Dendritic cell treated with granulocyte-macrophage colony-stimulating factor and Interleukin-4, amounts not matched to agents 40 ng/mL and 50 ng/mL, for 4 days (primary cell): Measurements from ENCODE around the gene C2CD3.

Experiments used
- H3K27ac Mint-ChIP-seq: one replicate; pipeline ENCODE4 v1.8.0; 2022; ENCODE audit warnings: mild to moderate bottlenecking, mixed read lengths
- H3K27me3 Mint-ChIP-seq: one replicate; pipeline ENCODE4 v1.8.0; 2022; ENCODE audit warnings: mild to moderate bottlenecking, mixed read lengths
- H3K36me3 Mint-ChIP-seq: one replicate; pipeline ENCODE4 v1.8.0; 2022; ENCODE audit warnings: low read depth, mixed read lengths
- H3K4me1 Mint-ChIP-seq: one replicate; pipeline ENCODE4 v1.8.0; 2022; ENCODE audit warnings: low read depth, mixed read lengths
- H3K4me3 Mint-ChIP-seq: one replicate; pipeline ENCODE4 v1.8.0; 2022; ENCODE audit warnings: mild to moderate bottlenecking, moderate library complexity, mixed read lengths
- H3K9me3 Mint-ChIP-seq: one replicate; pipeline ENCODE4 v1.8.0; 2022; ENCODE audit warnings: mixed read lengths
- intact Hi-C: fragments of 100-400 bp; cut with micrococcal nuclease; formaldehyde crosslinking; loops from one replicate; pipeline ENCODE4 v1.15.0; 2022

The C2CD3 gene, protein sequence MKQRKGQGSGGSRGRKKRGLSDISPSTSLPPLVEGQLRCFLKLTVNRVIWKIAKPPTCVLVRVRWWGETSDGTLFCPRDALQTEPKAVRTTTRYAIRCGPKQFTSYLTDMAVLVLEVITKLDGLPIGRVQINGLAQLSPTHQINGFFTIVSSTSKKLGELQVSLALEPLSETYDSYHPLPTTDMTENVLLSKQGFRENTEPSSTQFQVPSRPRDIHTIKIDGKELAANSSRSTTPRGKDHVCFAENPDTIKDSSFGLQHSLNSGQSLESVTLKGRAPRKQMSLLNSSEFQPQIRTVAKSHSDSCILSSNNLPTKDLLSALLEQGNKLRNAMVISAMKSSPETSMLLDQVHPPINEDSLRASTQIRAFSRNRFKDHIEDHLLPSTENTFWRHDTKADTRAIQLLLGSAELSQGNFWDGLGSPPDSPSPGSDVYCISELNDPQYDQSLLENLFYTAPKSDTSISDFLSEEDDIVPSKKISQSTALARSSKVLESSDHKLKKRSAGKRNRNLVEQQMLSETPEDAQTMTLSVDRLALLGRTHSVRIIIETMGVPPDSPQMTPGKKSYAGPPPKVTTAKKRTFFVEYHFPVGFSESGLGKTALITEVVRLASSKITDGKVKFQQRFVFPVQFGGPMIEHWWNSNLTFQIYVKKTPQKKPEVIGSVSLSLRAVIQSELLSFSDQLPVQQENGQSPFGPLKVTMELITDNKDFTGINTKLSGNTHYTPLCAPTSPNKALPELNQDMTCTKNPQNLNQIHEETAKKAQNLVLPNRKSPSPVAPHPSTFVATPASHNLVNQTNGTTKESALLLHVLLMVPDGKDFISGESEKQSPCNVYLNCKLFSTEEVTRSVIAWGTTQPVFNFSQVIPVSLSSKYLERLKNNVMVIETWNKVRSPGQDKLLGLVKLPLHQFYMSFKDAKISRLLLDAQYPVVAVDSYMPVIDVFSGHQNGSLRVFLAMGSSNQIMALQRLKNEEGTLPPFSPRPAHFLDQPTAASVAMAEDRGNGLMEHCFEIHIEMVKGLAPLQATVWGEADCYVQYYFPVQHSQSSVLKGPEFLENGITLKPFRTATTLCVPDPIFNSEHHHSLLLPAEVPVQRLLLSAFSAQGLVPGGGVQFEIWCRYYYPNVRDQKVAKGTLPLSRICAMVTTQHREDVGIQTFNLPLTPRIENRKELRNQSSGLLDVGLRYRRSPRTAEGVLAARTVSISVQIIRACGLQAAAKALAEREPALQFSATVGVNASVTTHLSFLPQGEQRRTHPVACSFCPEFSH (N-terminal part only)

DNA sequence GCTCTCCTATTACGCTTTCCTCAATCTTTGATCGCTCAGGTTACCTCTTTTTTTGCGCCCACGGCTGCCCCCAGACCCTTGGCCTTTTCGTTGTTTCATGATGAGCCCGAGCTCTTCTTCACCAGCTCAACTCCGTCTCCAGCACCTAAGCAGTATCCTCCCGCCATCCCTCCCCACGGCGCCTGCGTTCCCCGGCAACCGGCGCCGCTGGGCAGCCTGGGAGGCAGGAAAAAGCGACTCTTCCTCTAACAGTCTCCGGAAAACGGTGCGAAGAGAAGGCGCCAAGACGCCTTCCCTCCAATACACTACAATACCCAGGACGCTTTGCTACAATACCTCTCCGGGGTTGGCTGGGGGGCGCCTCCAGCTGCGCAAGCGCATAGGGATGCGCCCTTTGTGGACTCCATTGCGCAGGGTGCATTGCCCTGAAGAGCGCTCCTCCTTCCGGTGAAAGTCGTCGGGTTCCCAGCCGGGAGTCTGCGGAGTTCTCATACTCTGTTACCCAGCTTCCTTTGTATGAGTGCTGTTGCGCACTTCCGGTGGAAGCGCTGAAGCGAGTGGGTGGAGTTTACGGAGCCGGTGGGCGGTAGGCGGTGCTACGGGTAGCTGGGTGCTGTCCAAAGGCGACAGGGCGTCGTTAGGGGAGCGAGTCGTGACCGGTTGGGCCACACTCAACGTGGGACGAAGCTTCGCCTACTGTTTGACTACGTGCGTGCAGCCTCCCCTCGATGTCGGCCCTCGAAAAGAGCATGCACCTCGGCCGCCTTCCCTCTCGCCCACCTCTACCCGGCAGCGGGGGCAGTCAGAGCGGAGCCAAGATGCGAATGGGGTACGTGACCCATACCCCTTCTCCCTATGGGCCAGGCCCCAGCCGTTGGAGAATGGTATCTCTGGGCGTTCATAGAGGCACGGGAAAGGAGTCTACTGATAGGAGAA is at the start of gene C2CD3, which contains the start of gene PPME1:
TSS of gene C2CD3 (minus strand) at position 309 of the 936 bp plus-strand sequence. CDS start at position 99, 210 bp downstream.
TSS of gene PPME1 (plus strand) at position 596 of the 936 bp plus-strand sequence. CDS start at position 729, 133 bp downstream.
- peaks cover 6% of the 10 kb centered on the region for H3K4me1 Mint-ChIP-seq
- no peak within 1 kb of the TSS for H3K4me3 Mint-ChIP-seq
- H3K9me3 Mint-ChIP-seq = no peaks in the 10 kb centered on the region
- no peaks in the 10 kb centered on the region for H3K27me3 Mint-ChIP-seq
- no peaks in the 10 kb centered on the region for H3K36me3 Mint-ChIP-seq
- intact Hi-C loops = loop anchor here (5.0 kb wide), 2 partner anchors 189 to 226 kb away; partner anchors contain the start of genes PGM2L1 and UCP2
- H3K27ac Mint-ChIP-seq = no peak within 1 kb of the TSS

DNA sequence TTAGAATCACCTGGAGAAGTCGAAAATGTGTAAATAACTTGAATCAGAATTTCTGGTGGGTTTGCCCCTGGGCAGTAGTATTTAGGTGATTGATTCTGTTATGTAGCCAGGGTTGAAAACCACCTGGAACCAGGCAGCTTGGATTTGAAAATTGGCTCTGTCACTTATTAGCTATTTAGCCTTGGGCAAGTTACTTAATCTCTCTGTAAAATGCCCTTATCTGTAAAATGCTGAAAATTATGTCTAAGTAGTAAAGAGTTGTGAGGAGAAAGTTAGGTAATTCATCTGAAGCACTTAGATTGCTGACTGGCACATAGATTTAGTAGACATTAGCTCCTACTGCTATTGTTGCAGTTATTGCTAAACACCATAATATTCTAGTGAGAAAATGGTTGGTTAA is 49.6 kb upstream of the C2CD3 start:
- Mint-ChIP-seq H3K4me3 (no peak overlapping the region), H3K4me1 (no peaks in the 10 kb centered on the region), H3K27me3 (no peaks in the 10 kb centered on the region), H3K27ac (no peak overlapping the region), H3K36me3 (peaks cover 15% of the 10 kb centered on the region), H3K9me3 (no peaks in the 10 kb centered on the region)
- intact Hi-C loops = no loop called here

DNA sequence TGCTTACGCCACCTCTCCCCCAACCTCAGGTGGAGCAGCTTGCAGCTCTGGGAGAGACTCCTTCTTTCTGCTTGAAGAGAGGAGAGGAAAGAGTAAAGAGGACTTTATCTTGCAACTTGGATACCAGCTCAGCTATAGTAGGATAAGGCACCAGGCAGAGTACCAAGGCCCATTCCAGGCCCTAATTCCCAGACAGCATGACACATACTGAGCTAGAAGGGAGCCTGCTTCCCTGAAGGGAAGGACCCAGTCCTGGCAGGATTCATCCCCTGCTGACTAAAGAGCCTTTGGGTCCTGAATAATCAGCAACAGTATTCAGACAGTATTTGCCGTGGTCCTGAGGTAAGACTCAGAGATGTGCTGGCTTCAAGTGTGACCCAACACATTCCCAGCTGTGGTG is 41.7 kb upstream of the C2CD3 start:
- peaks cover 12% of the 10 kb centered on the region for H3K9me3 Mint-ChIP-seq
- no peaks in the 10 kb centered on the region for H3K4me1 Mint-ChIP-seq
- H3K27ac Mint-ChIP-seq = no peak overlapping the region
- H3K4me3 Mint-ChIP-seq = no peak overlapping the region
- peaks cover 83% of the 10 kb centered on the region for H3K36me3 Mint-ChIP-seq
- intact Hi-C loops = no loop called here
- no peaks in the 10 kb centered on the region for H3K27me3 Mint-ChIP-seq

DNA sequence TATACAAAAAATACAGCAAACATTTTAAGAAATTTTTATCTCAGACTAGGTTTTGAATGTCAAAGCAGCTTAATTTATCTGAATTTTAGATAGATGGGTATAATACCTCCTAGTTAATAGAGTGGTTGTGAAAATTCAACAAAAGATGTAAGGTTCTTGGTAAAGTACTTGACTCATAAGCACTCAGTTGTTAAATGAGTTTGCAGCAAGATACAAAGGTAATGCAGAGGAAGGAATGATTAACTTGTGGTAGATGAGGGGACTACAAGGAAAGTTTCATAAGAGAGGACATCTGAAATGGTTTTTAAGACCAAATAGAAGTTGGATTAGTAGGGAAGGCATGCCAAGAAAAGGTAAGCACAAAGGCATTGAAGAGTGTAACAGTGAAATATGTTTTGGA is 37.7 kb upstream of the C2CD3 start:
- intact Hi-C loops = no loop called here
- Mint-ChIP-seq H3K4me3 (no peak overlapping the region), H3K27ac (no peak overlapping the region), H3K27me3 (no peaks in the 10 kb centered on the region), H3K36me3 (peaks cover 73% of the 10 kb centered on the region), H3K4me1 (peaks cover 5% of the 10 kb centered on the region), H3K9me3 (peaks cover 6% of the 10 kb centered on the region)

DNA sequence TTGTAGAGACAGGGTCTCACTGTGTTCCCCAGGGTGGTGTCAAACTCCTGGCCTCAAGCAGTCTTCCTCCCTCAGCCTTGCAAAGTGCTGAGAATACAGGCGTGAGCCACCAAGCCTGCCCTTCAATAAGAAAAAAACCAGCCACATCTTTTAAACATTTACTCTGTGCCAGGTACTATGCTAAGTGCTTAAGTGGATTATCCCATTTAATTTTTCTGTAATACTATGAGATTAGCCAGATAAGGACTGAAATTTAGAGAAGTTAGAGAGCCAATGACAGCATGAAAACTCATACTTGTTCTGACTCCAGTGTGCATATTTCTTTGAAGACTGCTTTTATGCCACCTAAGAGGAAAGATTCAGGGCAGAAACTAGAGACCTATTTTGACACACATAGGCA is 35.9 kb upstream of the C2CD3 start:
- peaks cover 5% of the 10 kb centered on the region for H3K4me1 Mint-ChIP-seq
- intact Hi-C loops = no loop called here
- H3K27me3 Mint-ChIP-seq = no peaks in the 10 kb centered on the region
- no peak overlapping the region for H3K4me3 Mint-ChIP-seq
- H3K36me3 Mint-ChIP-seq = peaks cover 56% of the 10 kb centered on the region
- no peaks in the 10 kb centered on the region for H3K9me3 Mint-ChIP-seq
- H3K27ac Mint-ChIP-seq = no peak overlapping the region

DNA sequence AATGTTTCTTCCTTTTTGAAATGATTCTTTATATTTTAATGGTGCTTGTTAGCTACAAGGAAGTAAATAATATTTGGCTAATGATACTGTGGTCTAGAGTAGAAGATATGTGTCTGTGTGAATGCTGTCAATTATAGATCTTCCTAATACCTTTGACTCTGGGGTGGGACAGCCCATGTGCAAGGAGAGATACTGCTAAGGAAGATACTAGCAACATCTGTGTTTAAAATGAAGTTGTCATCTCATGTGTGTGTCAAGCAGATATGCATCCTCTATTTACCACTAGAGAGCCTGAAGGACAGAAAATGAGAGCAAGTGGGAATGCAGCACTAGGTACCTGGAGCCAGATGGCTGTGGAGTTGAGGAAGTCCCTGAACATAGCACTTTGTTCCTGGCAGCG is 34.4 kb upstream of the C2CD3 start:
- Mint-ChIP-seq H3K9me3 (no peaks in the 10 kb centered on the region), H3K36me3 (peaks cover 43% of the 10 kb centered on the region), H3K4me1 (peaks cover 5% of the 10 kb centered on the region), H3K27me3 (no peaks in the 10 kb centered on the region), H3K27ac (no peak overlapping the region), H3K4me3 (no peak overlapping the region)
- intact Hi-C loops = no loop called here

DNA sequence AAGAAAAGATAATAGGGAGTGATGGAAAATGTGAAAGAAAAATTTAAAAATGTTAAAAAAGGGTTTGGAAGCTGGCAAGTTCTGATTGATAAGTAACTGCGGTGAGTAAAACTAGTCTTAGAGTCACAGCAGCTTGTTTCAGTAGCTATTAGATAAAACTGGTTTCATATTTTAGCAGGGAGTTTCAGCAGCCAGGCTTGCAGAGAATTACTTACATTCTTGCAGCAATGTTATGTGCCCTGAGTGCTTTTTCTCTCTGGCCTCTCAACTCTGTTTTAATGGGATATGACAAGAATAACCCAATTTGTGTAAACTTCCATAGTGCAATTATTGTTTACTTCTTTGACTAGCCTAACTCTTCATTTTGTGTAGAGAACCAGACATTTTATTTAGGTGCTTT is 33.9 kb upstream of the C2CD3 start:
- Mint-ChIP-seq H3K27ac (no peak overlapping the region), H3K9me3 (no peaks in the 10 kb centered on the region), H3K36me3 (peaks cover 40% of the 10 kb centered on the region), H3K27me3 (no peaks in the 10 kb centered on the region), H3K4me1 (peaks cover 5% of the 10 kb centered on the region), H3K4me3 (no peak overlapping the region)
- intact Hi-C loops = no loop called here

DNA sequence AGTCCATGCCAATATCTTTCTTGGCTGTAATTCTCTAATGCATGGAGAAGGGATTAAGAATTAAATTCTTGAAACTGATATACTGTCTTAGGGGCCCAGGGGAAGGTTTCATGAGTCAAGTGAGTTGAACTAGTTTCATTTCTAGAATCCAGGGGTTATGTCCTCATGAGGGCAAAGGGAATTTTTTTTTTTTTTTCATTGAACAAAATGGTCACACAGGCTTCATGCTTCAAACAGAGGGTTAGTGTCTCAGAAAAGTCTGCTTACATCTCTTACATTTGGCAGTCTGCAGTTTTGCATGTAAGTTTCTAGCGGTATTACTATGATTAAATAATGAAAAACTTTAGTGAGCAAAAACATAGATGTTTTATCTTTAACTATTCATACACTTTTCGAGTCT is 33.2 kb upstream of the C2CD3 start:
- H3K36me3 Mint-ChIP-seq = peaks cover 32% of the 10 kb centered on the region

DNA sequence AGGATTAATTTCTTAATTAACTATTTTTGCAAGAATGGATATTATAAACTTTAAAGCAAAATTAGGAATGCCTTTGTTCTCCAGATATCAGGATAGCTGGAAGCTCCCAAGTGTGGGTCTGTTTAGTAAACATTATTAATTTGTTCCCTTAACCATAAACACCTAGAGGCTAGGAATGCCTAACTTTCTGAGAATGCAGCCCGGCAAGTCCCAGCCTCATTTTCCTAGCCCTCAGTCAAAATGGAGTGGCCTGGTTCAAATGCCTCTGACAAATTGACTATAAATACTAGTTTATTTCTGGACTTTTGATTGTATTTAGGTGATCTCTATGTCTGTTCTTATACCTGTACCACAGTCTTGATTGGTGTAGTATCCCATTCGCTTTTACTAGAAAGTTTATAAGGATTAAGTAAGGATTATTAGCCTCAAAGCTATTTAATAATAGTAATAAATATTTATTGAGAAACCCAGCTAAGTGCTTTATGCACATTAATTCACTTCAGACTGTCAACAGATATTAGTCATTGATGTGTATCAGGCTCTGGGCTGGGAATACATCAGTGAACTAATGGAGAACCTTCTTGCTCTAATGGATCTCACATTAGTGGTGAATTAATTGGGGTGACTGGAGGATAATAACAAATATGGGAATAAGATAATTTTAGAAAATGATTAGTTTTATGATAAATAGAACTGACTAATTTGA is 26.1 kb upstream of the C2CD3 start:
- Mint-ChIP-seq H3K4me1 (peaks cover 5% of the 10 kb centered on the region), H3K27ac (no peak overlapping the region), H3K4me3 (no peak overlapping the region), H3K27me3 (no peaks in the 10 kb centered on the region), H3K9me3 (no peaks in the 10 kb centered on the region), H3K36me3 (peaks cover 6% of the 10 kb centered on the region)
- intact Hi-C loops = no loop called here

More for the DNA sequence above, 33.2 kb upstream of the C2CD3 start:
- H3K4me3 Mint-ChIP-seq = no peak overlapping the region
- H3K27ac Mint-ChIP-seq = no peak overlapping the region
- H3K27me3 Mint-ChIP-seq = no peaks in the 10 kb centered on the region
- intact Hi-C loops = no loop called here
- H3K4me1 Mint-ChIP-seq = peaks cover 5% of the 10 kb centered on the region
- H3K9me3 Mint-ChIP-seq = no peaks in the 10 kb centered on the region

DNA sequence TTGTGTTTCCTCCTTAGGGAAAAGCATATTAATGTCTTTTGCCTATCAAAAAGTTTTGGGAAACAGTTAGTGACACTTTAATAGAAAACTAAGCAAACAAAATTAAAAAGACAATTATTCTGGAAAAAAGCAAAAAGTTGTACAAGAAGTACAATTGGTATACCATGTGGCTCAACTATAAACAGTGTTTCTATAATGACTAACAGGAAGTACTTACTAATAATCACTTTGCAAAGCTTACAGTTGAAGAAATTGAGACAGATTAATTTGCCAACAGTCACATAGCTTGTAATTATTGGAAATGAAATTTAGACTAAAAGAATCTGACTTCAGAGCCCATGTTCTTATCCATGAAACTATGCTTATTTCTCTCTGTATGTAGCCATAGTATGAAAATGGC is 25.0 kb upstream of the C2CD3 start:
- Mint-ChIP-seq H3K9me3 (no peaks in the 10 kb centered on the region), H3K36me3 (peaks cover 9% of the 10 kb centered on the region), H3K4me1 (peaks cover 5% of the 10 kb centered on the region), H3K4me3 (no peak overlapping the region), H3K27me3 (no peaks in the 10 kb centered on the region), H3K27ac (no peak overlapping the region)
- intact Hi-C loops = no loop called here

DNA sequence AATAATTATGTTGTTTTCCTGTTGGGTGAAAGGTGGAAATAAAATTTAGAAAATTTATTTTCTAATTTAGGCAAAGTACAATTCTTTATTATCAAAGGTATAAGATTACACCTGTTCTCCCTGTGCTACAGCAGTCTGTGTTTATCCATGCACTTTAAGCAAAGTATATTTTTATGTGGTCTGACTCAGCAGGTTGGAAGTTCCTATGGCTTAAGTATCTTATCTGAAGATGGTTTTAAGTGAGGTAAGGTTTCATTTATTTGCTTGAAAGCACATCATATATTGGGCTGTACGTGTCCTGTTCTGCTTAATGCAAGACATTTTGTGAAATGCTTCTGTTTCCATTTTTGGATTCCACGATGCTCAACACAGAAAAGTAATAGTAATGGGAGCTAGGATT is 14.9 kb upstream of the C2CD3 start:
- Mint-ChIP-seq H3K27ac (no peak overlapping the region), H3K4me3 (no peak overlapping the region), H3K36me3 (peaks cover 12% of the 10 kb centered on the region), H3K27me3 (no peaks in the 10 kb centered on the region), H3K9me3 (no peaks in the 10 kb centered on the region), H3K4me1 (no peaks in the 10 kb centered on the region)
- intact Hi-C loops = no loop called here

DNA sequence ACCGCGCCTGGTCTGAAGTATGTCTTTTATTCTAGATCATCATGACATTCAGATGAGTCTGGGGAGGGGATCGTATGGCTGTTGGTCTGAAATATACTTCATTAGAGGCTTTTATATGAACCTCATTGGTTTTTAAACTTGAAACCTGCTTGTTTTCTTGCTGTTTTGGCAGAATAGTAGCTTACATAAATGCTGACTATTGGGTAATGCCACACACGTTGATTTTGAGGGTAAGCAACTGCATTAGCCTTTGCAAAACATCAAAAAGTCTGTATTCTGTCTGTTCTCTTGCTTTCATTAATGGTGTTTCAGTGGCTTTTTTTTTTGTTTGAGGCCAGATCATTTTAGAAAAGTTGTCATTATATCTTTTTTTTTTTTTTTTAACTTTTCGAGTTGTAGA is 14.5 kb upstream of the C2CD3 start:
- no peak overlapping the region for H3K27ac Mint-ChIP-seq
- no peaks in the 10 kb centered on the region for H3K27me3 Mint-ChIP-seq
- no peaks in the 10 kb centered on the region for H3K4me1 Mint-ChIP-seq
- peaks cover 8% of the 10 kb centered on the region for H3K36me3 Mint-ChIP-seq
- intact Hi-C loops = no loop called here
- no peaks in the 10 kb centered on the region for H3K9me3 Mint-ChIP-seq
- H3K4me3 Mint-ChIP-seq = no peak overlapping the region
